HL-60 (cell line): Measurements from ENCODE around the gene BCL6B.
"Not testable (repeated sequence)": the region's sequence is repeated elsewhere in the genome, so short reads cannot be mapped to it uniquely, and the experiment has no call there.

ENCODE experiments used
- DNase-seq, 2 experiments: peaks; one replicate each; pipeline ENCODE4 v3.0.0-alpha.2; 2010 to 2020; ENCODE audit warnings: low read depth in 1 of 2, low spot score in 1 of 2
- H3K27ac ChIP-seq: fragments of 250-450 bp; sonication (Bioruptor Pico); replicated peaks from 2 replicates; pipeline ENCODE4 v1.5.1; 2020; ENCODE audit warnings: mild to moderate bottlenecking, moderate library complexity
- H3K27me3 ChIP-seq: fragments of 250-450 bp; sonication (Bioruptor Pico); 2 replicates; pipeline ENCODE4 v1.5.1; 2021; ENCODE audit warnings: mild to moderate bottlenecking, moderate library complexity; ENCODE audit not compliant: insufficient read depth, poor library complexity, severe bottlenecking
- H3K4me3 ChIP-seq: replicated peaks from 2 replicates; pipeline ENCODE4 v1.5.1; 2011; ENCODE audit warnings: mild to moderate bottlenecking, control low read depth, low read length; ENCODE audit not compliant: insufficient read depth
- GABPA ChIP-seq: IDR thresholded peaks from 2 replicates; pipeline ENCODE4 v1.6.1; 2012; ENCODE audit warnings: low read depth
- POLR2AphosphoS5 ChIP-seq: IDR thresholded peaks from 2 replicates; pipeline ENCODE4 v1.6.1; 2012; ENCODE audit warnings: low read depth
- SPI1 ChIP-seq: IDR thresholded peaks from 2 replicates; pipeline ENCODE4 v1.6.1; 2012; ENCODE audit warnings: low read depth, mild to moderate bottlenecking, borderline replicate concordance
- long read RNA-seq: library from polyadenylated mRNA; unstranded; transcript quantifications from one replicate; pipeline ENCODE4 v2.0.0, GENCODE V29; 2020
- TF ChIP-seq, protein P1 (sequence below): IDR thresholded peaks from 2 replicates; pipeline ENCODE4 v1.6.1; 2012; ENCODE audit warnings: low read depth; ENCODE audit not compliant: insufficient replicate concordance
- TF ChIP-seq, protein P2 (sequence below): IDR thresholded peaks from one replicate; pipeline ENCODE4 v1.5.1; 2011; ENCODE audit warnings: low read length, control low read depth, inconsistent platforms; ENCODE audit not compliant: insufficient read depth

BCL6B gene, protein sequence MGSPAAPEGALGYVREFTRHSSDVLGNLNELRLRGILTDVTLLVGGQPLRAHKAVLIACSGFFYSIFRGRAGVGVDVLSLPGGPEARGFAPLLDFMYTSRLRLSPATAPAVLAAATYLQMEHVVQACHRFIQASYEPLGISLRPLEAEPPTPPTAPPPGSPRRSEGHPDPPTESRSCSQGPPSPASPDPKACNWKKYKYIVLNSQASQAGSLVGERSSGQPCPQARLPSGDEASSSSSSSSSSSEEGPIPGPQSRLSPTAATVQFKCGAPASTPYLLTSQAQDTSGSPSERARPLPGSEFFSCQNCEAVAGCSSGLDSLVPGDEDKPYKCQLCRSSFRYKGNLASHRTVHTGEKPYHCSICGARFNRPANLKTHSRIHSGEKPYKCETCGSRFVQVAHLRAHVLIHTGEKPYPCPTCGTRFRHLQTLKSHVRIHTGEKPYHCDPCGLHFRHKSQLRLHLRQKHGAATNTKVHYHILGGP
- long read RNA-seq: 0 reads

DNA sequence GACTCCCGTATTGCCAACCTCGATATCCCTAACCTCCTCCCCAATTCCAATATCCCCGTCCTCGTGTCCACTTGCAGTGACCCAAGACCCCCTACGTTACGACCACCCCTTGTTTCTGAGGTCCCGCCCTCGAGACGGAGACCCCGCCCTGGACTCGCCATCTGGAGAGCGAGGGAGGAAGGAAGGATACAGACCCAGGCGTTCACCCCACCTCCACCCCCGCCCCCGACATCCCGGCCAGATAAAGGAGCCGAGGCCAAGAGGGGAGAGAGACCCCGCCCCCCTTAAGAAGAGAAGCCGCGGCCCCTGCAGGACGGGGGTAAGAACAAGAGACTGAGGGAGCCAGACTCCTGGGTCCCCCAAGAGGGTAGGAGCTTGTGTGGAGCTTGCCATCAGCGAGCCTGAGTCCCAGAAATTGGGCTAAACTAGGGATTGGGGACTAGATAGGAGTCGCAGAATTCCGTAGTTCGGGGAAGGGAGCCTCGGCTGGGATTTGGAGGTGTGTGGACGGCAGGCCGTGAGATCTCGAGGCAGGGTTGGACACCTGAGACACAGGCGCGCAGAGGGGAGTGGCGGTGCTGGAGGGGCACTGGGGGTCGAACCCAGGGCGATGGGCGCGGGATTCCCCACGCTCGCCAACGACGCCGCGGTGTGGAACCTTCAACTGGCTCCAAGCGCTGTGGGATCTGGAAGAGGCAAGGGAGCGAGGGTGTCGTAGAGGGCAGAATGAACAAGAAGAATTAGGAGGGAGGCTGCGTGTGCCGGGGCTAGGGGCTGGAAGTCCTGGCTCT, at the start of gene BCL6B:
BCL6B (plus strand) TSS at position 270 of the 791 bp plus-strand sequence. CDS start 622 bp downstream, outside the sequence.
- TF ChIP-seq, protein P1, sequence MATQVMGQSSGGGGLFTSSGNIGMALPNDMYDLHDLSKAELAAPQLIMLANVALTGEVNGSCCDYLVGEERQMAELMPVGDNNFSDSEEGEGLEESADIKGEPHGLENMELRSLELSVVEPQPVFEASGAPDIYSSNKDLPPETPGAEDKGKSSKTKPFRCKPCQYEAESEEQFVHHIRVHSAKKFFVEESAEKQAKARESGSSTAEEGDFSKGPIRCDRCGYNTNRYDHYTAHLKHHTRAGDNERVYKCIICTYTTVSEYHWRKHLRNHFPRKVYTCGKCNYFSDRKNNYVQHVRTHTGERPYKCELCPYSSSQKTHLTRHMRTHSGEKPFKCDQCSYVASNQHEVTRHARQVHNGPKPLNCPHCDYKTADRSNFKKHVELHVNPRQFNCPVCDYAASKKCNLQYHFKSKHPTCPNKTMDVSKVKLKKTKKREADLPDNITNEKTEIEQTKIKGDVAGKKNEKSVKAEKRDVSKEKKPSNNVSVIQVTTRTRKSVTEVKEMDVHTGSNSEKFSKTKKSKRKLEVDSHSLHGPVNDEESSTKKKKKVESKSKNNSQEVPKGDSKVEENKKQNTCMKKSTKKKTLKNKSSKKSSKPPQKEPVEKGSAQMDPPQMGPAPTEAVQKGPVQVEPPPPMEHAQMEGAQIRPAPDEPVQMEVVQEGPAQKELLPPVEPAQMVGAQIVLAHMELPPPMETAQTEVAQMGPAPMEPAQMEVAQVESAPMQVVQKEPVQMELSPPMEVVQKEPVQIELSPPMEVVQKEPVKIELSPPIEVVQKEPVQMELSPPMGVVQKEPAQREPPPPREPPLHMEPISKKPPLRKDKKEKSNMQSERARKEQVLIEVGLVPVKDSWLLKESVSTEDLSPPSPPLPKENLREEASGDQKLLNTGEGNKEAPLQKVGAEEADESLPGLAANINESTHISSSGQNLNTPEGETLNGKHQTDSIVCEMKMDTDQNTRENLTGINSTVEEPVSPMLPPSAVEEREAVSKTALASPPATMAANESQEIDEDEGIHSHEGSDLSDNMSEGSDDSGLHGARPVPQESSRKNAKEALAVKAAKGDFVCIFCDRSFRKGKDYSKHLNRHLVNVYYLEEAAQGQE: no peak
- TF ChIP-seq SPI1 (no peak), POLR2AphosphoS5 (no peak), GABPA (no peak)
- TF ChIP-seq, protein P2, sequence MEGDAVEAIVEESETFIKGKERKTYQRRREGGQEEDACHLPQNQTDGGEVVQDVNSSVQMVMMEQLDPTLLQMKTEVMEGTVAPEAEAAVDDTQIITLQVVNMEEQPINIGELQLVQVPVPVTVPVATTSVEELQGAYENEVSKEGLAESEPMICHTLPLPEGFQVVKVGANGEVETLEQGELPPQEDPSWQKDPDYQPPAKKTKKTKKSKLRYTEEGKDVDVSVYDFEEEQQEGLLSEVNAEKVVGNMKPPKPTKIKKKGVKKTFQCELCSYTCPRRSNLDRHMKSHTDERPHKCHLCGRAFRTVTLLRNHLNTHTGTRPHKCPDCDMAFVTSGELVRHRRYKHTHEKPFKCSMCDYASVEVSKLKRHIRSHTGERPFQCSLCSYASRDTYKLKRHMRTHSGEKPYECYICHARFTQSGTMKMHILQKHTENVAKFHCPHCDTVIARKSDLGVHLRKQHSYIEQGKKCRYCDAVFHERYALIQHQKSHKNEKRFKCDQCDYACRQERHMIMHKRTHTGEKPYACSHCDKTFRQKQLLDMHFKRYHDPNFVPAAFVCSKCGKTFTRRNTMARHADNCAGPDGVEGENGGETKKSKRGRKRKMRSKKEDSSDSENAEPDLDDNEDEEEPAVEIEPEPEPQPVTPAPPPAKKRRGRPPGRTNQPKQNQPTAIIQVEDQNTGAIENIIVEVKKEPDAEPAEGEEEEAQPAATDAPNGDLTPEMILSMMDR: no peak
- Histone ChIP-seq H3K27ac (no peak within 1 kb of the TSS), H3K27me3 (no peaks in the 10 kb centered on the region), H3K4me3 (no peak within 1 kb of the TSS)
- DNase-seq: no peak

DNA sequence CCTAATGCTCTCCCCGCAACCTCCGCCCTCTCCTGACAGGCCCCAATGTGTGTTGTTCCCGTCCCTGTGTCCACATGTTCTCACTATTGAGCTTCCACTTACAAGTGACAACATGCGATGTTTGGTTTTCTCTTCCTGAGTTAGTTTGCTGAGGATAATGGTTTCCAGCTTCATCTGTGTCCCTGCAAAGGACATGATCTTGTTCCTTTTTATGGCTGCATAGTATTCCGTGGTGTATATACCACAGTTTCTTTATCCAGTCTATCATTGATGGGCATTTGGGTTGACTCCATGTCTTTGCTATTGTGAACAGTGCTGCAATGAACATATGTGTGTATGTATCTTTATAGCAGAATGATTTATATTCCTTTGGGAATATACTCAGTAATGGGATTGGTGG, 43.4 kb upstream of the BCL6B start:
- H3K27me3 ChIP-seq, DNase-seq, H3K27ac ChIP-seq, H3K4me3 ChIP-seq: not testable (repeated sequence)

DNA sequence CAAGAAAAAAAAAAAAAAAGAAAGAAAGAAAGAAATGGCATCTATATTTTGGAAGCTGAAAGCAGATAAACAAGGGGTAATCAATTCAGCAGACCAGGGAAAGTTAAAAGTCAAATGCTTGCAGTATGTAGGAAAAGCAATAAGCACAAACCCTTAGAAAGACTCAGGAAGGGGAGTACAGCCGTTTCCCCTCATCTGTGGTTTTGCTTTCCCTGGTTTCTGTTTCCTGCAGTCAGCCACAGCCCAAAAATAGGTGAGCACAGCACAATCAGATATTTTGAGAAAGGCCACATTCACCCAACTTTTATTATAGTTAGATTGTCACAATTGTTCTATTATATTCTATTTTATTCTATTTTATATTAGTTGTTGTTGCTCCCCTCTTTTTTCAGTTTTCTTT, 41.4 kb upstream of the BCL6B start:
- Histone ChIP-seq H3K27me3 (no peaks in the 10 kb centered on the region), H3K4me3 (no peak overlapping the region), H3K27ac (no peak overlapping the region)
- TF ChIP-seq GABPA (no peak), SPI1 (no peak), POLR2AphosphoS5 (no peak)
- TF ChIP-seq, protein P1: no peak
- TF ChIP-seq, protein P2: no peak
- no peak for DNase-seq

DNA sequence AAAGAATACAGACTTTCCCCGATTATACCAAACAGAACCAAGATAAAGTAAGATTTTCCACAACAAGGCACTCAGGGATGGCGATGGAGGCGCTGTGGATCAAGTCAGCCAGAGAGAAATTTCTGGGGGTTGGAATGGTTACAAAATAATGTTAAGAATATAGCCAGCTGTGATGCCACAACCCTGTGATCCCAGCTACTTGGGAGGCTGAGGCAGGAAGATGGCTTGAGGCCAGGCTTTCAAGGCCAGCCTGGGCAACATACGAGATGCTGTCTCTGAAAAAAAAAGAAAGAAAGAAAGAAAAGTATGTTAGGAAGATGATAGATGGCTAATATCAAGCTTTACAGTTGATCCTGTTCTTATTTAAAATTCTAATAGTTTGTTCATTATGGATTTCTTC, 37.6 kb upstream of the BCL6B start:
- no peak for DNase-seq
- TF ChIP-seq, protein P2: no peak
- no peak for TF ChIP-seq GABPA
- TF ChIP-seq POLR2AphosphoS5: no peak
- no peak for TF ChIP-seq SPI1
- TF ChIP-seq, protein P1: no peak
- Histone ChIP-seq H3K27ac (no peak overlapping the region), H3K4me3 (no peak overlapping the region), H3K27me3 (no peaks in the 10 kb centered on the region)
